GM20000 (cell line): ENCODE measurements around the gene CCR8.

Source experiments
- DNase-seq: peaks from one replicate; pipeline ENCODE4 v3.0.0; 2012; ENCODE audit warnings: low spot score
- TF ChIP-seq, protein P1 (sequence below): IDR thresholded peaks from 2 replicates; pipeline ENCODE4 v1.5.1; 2012; ENCODE audit warnings: mild to moderate bottlenecking, control low read depth; ENCODE audit errors: extremely low read depth, missing control alignments

Gene CCR8

DNA sequence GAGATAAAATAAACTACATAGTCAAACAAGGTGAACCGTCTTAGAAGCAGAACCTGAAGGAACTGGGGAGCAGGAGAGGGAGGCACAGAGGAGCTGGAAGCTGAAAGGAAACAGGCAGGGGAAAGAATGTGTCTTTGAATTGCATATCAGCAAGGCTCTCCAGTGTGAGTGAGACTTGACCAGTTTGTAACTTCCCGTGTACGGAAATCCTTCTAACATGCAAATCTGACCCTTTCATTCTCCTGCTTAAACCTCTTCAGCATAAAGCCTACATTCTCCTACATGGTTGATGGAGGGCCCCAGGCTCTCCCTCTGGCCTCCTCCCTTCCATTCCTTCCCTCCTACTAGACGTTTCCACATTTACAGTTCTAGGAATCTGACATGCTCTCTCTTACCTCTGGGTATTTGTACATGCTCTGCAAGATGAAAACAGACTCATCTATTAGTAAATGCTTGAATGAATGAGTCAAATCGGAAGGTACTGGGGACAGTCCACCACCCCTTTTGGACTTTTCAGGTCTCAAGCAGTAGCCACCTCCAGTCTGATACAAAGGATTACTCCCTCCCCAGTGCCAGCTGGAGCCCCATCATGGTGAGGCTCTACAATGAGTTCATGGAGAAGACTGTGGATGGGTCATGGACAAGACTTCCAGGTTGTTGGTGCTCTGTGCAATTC, 47.6 kb downstream of the CCR8 start:
- peak; percentile 25 for DNase-seq

DNA sequence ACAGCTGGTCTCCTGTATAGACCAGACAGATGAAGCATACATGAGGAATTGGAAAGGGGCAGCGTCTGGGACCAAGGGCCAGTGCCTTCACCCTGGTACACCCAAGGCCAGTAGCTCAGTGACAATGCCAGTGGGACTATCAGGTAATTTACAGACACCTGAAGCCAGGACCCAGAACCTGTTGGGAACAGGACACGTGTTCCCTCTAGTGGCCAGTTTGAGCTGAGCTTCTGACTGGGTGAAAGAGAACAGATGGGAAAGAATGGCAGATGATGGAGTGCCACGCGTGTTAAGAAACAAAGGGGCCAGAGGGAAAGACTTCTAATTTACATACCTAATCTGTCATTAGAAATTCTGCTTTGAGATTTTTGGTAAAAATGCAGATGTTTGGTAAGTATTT, 48.6 kb downstream of the CCR8 start:
- peak; percentile 66 for DNase-seq
- TF ChIP-seq, protein P1, sequence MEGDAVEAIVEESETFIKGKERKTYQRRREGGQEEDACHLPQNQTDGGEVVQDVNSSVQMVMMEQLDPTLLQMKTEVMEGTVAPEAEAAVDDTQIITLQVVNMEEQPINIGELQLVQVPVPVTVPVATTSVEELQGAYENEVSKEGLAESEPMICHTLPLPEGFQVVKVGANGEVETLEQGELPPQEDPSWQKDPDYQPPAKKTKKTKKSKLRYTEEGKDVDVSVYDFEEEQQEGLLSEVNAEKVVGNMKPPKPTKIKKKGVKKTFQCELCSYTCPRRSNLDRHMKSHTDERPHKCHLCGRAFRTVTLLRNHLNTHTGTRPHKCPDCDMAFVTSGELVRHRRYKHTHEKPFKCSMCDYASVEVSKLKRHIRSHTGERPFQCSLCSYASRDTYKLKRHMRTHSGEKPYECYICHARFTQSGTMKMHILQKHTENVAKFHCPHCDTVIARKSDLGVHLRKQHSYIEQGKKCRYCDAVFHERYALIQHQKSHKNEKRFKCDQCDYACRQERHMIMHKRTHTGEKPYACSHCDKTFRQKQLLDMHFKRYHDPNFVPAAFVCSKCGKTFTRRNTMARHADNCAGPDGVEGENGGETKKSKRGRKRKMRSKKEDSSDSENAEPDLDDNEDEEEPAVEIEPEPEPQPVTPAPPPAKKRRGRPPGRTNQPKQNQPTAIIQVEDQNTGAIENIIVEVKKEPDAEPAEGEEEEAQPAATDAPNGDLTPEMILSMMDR = peak; percentile 74

More for the DNA sequence above, 47.6 kb downstream of the CCR8 start:
- TF ChIP-seq, protein P1 = no peak

DNA sequence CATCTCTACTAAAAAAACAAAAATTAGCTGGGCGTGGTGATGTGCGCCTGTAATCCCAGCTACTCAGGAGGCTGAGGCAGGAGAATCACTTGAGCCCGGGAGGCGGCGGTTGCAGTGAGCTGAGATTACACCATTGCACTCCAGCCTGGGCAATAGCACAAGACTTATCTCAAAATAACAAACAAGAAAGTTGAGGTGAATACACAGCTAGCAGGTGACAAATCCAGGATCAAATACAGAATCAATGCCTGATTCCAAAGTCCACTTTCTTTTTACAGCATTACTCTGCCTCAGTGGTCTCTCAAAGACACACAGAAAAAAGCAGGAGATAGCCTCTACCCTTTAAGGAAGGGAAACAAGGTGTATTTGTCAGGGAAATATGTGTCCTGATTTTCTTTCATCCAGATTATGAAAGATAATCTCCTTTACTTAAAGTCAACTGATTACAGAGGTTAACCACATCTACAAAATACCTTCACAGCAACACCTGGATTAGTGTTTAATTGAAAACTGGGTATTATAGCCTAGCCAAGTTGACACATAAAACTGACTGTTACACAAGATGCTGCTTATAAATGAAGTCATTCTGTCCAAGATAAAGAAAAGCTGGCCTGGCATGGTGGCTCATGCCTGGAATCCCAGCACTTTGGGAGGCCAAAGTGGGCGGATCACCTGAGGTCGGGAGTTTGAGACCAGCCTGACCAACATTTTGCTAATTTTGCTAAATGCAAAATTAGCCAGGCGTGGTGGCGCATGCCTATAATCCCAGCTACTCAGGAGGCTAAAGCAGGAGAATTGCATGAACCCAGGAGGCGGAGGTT, 49.7 kb downstream of the CCR8 start:
- TF ChIP-seq, protein P1 = no peak
- DNase-seq = no peak

DNA sequence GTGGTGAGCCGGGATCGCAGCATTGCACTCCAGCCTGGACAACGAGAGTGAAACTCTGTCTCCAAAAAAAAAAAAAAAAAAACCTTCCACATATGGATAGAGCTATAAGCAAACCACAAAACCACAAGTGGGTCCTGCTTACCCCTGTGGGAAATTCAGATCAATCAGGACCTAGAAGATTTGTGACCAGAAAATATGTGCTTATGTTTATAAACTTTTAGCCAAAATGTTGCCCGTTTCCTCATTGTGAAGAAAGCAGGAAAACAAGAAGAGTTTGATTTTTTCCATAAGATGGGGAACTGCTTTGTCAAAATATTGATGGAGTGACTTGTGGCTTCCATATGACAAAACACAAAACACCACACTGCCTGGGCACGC, 50.3 kb downstream of the CCR8 start:
- no peak for DNase-seq
- TF ChIP-seq, protein P1 = no peak

DNA sequence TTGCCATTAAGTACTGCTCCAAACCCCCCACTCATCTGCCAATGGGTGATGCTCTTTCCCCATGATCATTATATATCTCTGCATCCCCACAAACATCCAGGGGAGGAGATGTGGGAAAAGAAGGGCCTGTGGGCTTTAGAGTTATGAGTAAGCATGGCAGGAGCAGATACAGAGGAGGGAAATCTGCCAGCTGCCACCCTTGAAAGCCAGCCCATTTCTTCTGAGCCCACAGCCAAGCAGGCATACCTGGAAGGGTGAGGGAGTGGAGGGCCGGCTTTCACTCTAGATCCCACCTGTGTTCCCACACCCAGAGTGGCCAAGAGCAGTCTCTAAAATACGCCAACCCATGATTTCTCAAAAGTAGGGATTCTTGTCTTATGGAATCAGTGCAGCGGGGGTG, 51.9 kb downstream of the CCR8 start:
- TF ChIP-seq, protein P1 = no peak
- no peak for DNase-seq
